HepG2 (cell line): ENCODE results near the gene C1orf116. TPM values are rescaled to one million over a fixed set of nuclear protein-coding genes. Genes with fewer than 3 reads are reported as not detected.

Source experiments
- ATAC-seq: fragments of 200-7000 bp; cut with Tn5 transposase; 3 replicates; pipeline ENCODE4 v1.9.1; 2020; ENCODE audit warnings: mild to moderate bottlenecking, moderate library complexity
- BruUV-seq: library from RNA; stranded (reverse); fragments of 400-500 nt; replicated peaks from 2 replicates; lab custom pipeline; 2021; lab: Mats Ljungman, UMichigan
- CTCF ChIA-PET: fragments of 300-600 bp; formaldehyde crosslinking; extraction: SDS; loops from one replicate; lab custom pipeline; 2021; ENCODE audit warnings: low total read pairs, inconsistent platforms, low intra/inter-chr PET ratio; lab: Yijun Ruan, JAX
- POLR2A ChIA-PET: fragments of 350-600 bp; sonication (Branson Sonifier 250); formaldehyde crosslinking; loops from one replicate; lab custom pipeline; 2020; ENCODE audit warnings: antibody characterized with exemption, inconsistent platforms; lab: Yijun Ruan, JAX
- DNase-seq: peaks from one replicate; pipeline ENCODE4 v3.0.0-alpha.2; 2015; ENCODE audit warnings: low spot score
- FAIRE-seq: peaks from 3 replicates; lab custom pipeline; 2011; peaks lifted over from hg19 to GRCh38; lab: Jason Lieb, UNC
- H2AFZ ChIP-seq: one replicate; pipeline ENCODE4 v1.6.1; 2011; ENCODE audit warnings: low read length, inconsistent platforms
- H3K27ac ChIP-seq: fragments of 300-600 bp; 3 replicates; pipeline ENCODE4 v1.8.0; 2011; ENCODE audit warnings: mixed run types, mild to moderate bottlenecking, mixed read lengths, low read length, inconsistent platforms; ENCODE audit not compliant: insufficient read depth; ENCODE audit errors: extremely low read length
- H3K27me3 ChIP-seq, 2 experiments: fragments of 200-600 bp in 1 of 2; 2 replicates in 1 of 2; 3 replicates in 1 of 2; pipeline versions ENCODE4 v1.6.0 to v1.8.0; 2011; ENCODE audit warnings: low read length in 2 of 2, mild to moderate bottlenecking in 2 of 2, moderate library complexity in 2 of 2, inconsistent platforms in 1 of 2; ENCODE audit not compliant: insufficient read depth in 2 of 2, control insufficient read depth in 1 of 2
- H3K36me3 ChIP-seq, 2 experiments: fragments of 200-600 bp in 1 of 2; replicated peaks in 1 of 2; 2 replicates in 1 of 2; 3 replicates in 1 of 2; pipeline versions ENCODE4 v1.5.1 to v1.8.0; 2011; ENCODE audit warnings: low read length in 2 of 2, inconsistent platforms in 1 of 2; ENCODE audit not compliant: insufficient read depth in 2 of 2, control insufficient read depth in 1 of 2
- H3K4me1 ChIP-seq: 2 replicates; pipeline ENCODE4 v1.5.1; 2012; ENCODE audit warnings: low read length, inconsistent platforms; ENCODE audit not compliant: insufficient read depth
- H3K4me2 ChIP-seq: 2 replicates; pipeline ENCODE4 v1.6.0; 2011; ENCODE audit warnings: low read depth, low read length, inconsistent platforms
- H3K4me3 ChIP-seq, 3 experiments: fragments of 200-600 bp in 1 of 3; sonication (generic), shearing (Covaris generic) in 1 of 3; replicated peaks in 1 of 3; 2 replicates each; pipeline ENCODE4 v1.5.1; 2011 to 2016; ENCODE audit warnings: low read length in 3 of 3, inconsistent platforms in 2 of 3, low read depth in 2 of 3, mild to moderate bottlenecking in 2 of 3, control low read depth in 1 of 3, mixed read lengths in 1 of 3; ENCODE audit not compliant: insufficient read depth in 1 of 3
- H3K79me2 ChIP-seq: one replicate; pipeline ENCODE4 v1.6.1; 2011; ENCODE audit warnings: low read length, inconsistent platforms; ENCODE audit not compliant: insufficient read depth
- H3K9ac ChIP-seq: 2 replicates; pipeline ENCODE4 v1.6.0; 2011; ENCODE audit warnings: mild to moderate bottlenecking, low read depth, low read length, inconsistent platforms; ENCODE audit not compliant: insufficient read depth
- H3K9me3 ChIP-seq: 2 replicates; pipeline ENCODE4 v1.5.1; 2012; ENCODE audit warnings: mild to moderate bottlenecking, low read length
- H4K20me1 ChIP-seq: 2 replicates; pipeline ENCODE4 v1.6.0; 2011; ENCODE audit warnings: inconsistent platforms, mild to moderate bottlenecking, low read length, moderate library complexity; ENCODE audit not compliant: insufficient read depth
- CCAR2 ChIP-seq: fragments of 200-400 bp; formaldehyde crosslinking; optimal IDR thresholded peaks from 2 replicates; pipeline ENCODE3; 2018; ENCODE audit warnings: low read depth, mild to moderate bottlenecking, low read length, moderate library complexity
- CEBPB ChIP-seq: IDR thresholded peaks from 2 replicates; pipeline ENCODE4 v1.6.1; 2011; ENCODE audit warnings: low read depth, low read length, improper control_type of control experiment, borderline replicate concordance
- HNRNPH1 ChIP-seq: fragments of 200-400 bp; formaldehyde crosslinking; optimal IDR thresholded peaks from 2 replicates; pipeline ENCODE3; 2017; ENCODE audit warnings: mild to moderate bottlenecking, low read depth, low read length
- KLF6 ChIP-seq: IDR thresholded peaks from 2 replicates; pipeline ENCODE4 v1.8.0; 2016; ENCODE audit warnings: missing biosample characterization, missing genetic modification reagents
- RAD51 ChIP-seq: fragments of 450-650 bp; IDR thresholded peaks from 2 replicates; pipeline ENCODE4 v1.6.1; 2016; ENCODE audit warnings: borderline replicate concordance
- U2AF2 ChIP-seq: fragments of 200-400 bp; formaldehyde crosslinking; IDR thresholded peaks from 2 replicates; pipeline ENCODE4 v1.6.1; 2017; ENCODE audit warnings: low read depth, mild to moderate bottlenecking, low read length
- ZZZ3 ChIP-seq: sonication (generic); formaldehyde crosslinking; IDR thresholded peaks from 2 replicates; pipeline ENCODE4 v1.4.0; 2020; ENCODE audit warnings: missing genetic modification reagents, mild to moderate bottlenecking, borderline replicate concordance
- WGBS: methylation state at CpG from one replicate; pipeline ENCODE4 v1.1.6; 2017; ENCODE audit warnings: low lambda C conversion rate; 5-methylcytosine and 5-hydroxymethylcytosine counted together
- in situ Hi-C: cut with HindIII; loops from 2 replicates; pipeline ENCODE4 v1.10.0; 2017; ENCODE audit warnings: low pct_unique_long_range_greater_than_20kb; ENCODE audit not compliant: extremely low pct_ligation_motif_present
- intact Hi-C: fragments of 100-400 bp; cut with micrococcal nuclease; formaldehyde crosslinking; loops from one replicate; pipeline ENCODE4 v1.10.0; 2022; ENCODE audit not compliant: unreplicated experiment
- polyA plus RNA-seq, 8 experiments: library from polyadenylated mRNA; depleted of rRNA in 3 of 8; stranded (reverse) in 7 of 8; unstranded in 1 of 8; fragments of >200 nt; fragmentation: Illumina TruSeq in 4 of 8; extraction: Trizol in 4 of 8; gene quantifications; 2 replicates each; pipeline versions ENCODE4 v1.2.1 to v1.2.3, GENCODE V29; 2011 to 2016; ENCODE audit warnings: low read depth in 4 of 8, missing spikeins in 1 of 8, mixed read lengths in 1 of 8; ENCODE audit not compliant: insufficient read depth in 1 of 8
- total RNA-seq, 5 experiments: library from RNA; depleted of rRNA; stranded (reverse); fragments of >200 nt; fragmentation: Illumina TruSeq; extraction: Trizol; gene quantifications; 2 replicates each; pipeline ENCODE4 v1.2.3, GENCODE V29; 2016; ENCODE audit warnings: low read depth in 1 of 5
- TF ChIP-seq, protein P1 (sequence below): sonication (generic); formaldehyde crosslinking; IDR thresholded peaks from 2 replicates; pipeline ENCODE4 v1.5.0; 2020; ENCODE audit warnings: missing genetic modification reagents
- TF ChIP-seq, protein P2 (sequence below): sonication (generic); formaldehyde crosslinking; IDR thresholded peaks from 2 replicates; pipeline ENCODE4; 2020; ENCODE audit warnings: missing genetic modification reagents, mild to moderate bottlenecking, borderline replicate concordance
- TF ChIP-seq, protein P3 (sequence below): sonication (generic); formaldehyde crosslinking; IDR thresholded peaks from one replicate; pipeline ENCODE4 v1.5.1; 2020; ENCODE audit warnings: mild to moderate bottlenecking, missing genetic modification reagents; ENCODE audit errors: not compliant biosample characterization

C1orf116 gene
- total and polyA plus RNA-seq, 2 of the 13 experiments (the other 11 are each of a cell fraction or from before 2014, with no cell fraction given): 0.51 to 0.95 TPM

DNA sequence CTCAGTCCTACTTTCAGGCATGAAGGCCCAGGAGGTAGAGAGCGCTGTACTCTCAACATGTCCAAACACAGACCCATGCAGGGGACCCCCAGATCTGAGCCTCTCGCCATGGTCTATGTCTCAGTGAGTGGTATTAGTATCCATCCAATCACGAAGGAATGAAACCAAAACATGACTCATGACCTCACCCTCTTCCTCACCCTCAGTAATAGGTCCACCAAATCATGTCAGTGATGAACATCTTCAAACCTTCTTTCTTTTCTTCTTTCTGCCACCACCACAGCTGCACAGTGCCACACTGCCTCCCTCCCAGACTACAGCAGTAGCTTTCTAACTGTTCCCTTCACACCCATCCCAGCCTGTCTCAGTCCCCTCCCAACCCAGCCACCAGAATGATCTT, 16.8 kb downstream of the C1orf116 start:
- no peak for FAIRE-seq
- Histone ChIP-seq H3K79me2 (no peaks in the 10 kb centered on the region), H3K4me2 (no peak overlapping the region), H3K9ac (no peak overlapping the region), H3K27me3 (no peaks in the 10 kb centered on the region), H2AFZ (no peak overlapping the region), H3K4me3 (no peak overlapping the region), H3K36me3 (no peaks in the 10 kb centered on the region), H4K20me1 (no peaks in the 10 kb centered on the region), H3K9me3 (no peaks in the 10 kb centered on the region), H3K4me1 (peaks cover 25% of the 10 kb centered on the region), H3K27ac (no peak overlapping the region)
- in situ Hi-C loops (no loop called here), intact Hi-C loops (no loop called here)
- no peak for DNase-seq
- no peak for ATAC-seq
- no TSS peak for BruUV-seq
- CTCF ChIA-PET: no interaction called here
- POLR2A ChIA-PET: no interaction called here
- WGBS: 83% methylated on average over 1 of the region's 3 CpGs
- TF ChIP-seq ZZZ3 (CRISPR knock-in tag) (no peak), CCAR2 (no peak), U2AF2 (no peak), HNRNPH1 (no peak), KLF6 (no peak), CEBPB (no peak), RAD51 (no peak)
- TF ChIP-seq, protein P1, sequence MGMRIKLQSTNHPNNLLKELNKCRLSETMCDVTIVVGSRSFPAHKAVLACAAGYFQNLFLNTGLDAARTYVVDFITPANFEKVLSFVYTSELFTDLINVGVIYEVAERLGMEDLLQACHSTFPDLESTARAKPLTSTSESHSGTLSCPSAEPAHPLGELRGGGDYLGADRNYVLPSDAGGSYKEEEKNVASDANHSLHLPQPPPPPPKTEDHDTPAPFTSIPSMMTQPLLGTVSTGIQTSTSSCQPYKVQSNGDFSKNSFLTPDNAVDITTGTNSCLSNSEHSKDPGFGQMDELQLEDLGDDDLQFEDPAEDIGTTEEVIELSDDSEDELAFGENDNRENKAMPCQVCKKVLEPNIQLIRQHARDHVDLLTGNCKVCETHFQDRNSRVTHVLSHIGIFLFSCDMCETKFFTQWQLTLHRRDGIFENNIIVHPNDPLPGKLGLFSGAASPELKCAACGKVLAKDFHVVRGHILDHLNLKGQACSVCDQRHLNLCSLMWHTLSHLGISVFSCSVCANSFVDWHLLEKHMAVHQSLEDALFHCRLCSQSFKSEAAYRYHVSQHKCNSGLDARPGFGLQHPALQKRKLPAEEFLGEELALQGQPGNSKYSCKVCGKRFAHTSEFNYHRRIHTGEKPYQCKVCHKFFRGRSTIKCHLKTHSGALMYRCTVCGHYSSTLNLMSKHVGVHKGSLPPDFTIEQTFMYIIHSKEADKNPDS (CRISPR knock-in tag): no peak
- TF ChIP-seq, protein P2, sequence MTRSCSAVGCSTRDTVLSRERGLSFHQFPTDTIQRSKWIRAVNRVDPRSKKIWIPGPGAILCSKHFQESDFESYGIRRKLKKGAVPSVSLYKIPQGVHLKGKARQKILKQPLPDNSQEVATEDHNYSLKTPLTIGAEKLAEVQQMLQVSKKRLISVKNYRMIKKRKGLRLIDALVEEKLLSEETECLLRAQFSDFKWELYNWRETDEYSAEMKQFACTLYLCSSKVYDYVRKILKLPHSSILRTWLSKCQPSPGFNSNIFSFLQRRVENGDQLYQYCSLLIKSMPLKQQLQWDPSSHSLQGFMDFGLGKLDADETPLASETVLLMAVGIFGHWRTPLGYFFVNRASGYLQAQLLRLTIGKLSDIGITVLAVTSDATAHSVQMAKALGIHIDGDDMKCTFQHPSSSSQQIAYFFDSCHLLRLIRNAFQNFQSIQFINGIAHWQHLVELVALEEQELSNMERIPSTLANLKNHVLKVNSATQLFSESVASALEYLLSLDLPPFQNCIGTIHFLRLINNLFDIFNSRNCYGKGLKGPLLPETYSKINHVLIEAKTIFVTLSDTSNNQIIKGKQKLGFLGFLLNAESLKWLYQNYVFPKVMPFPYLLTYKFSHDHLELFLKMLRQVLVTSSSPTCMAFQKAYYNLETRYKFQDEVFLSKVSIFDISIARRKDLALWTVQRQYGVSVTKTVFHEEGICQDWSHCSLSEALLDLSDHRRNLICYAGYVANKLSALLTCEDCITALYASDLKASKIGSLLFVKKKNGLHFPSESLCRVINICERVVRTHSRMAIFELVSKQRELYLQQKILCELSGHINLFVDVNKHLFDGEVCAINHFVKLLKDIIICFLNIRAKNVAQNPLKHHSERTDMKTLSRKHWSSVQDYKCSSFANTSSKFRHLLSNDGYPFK: no peak
- TF ChIP-seq, protein P3, sequence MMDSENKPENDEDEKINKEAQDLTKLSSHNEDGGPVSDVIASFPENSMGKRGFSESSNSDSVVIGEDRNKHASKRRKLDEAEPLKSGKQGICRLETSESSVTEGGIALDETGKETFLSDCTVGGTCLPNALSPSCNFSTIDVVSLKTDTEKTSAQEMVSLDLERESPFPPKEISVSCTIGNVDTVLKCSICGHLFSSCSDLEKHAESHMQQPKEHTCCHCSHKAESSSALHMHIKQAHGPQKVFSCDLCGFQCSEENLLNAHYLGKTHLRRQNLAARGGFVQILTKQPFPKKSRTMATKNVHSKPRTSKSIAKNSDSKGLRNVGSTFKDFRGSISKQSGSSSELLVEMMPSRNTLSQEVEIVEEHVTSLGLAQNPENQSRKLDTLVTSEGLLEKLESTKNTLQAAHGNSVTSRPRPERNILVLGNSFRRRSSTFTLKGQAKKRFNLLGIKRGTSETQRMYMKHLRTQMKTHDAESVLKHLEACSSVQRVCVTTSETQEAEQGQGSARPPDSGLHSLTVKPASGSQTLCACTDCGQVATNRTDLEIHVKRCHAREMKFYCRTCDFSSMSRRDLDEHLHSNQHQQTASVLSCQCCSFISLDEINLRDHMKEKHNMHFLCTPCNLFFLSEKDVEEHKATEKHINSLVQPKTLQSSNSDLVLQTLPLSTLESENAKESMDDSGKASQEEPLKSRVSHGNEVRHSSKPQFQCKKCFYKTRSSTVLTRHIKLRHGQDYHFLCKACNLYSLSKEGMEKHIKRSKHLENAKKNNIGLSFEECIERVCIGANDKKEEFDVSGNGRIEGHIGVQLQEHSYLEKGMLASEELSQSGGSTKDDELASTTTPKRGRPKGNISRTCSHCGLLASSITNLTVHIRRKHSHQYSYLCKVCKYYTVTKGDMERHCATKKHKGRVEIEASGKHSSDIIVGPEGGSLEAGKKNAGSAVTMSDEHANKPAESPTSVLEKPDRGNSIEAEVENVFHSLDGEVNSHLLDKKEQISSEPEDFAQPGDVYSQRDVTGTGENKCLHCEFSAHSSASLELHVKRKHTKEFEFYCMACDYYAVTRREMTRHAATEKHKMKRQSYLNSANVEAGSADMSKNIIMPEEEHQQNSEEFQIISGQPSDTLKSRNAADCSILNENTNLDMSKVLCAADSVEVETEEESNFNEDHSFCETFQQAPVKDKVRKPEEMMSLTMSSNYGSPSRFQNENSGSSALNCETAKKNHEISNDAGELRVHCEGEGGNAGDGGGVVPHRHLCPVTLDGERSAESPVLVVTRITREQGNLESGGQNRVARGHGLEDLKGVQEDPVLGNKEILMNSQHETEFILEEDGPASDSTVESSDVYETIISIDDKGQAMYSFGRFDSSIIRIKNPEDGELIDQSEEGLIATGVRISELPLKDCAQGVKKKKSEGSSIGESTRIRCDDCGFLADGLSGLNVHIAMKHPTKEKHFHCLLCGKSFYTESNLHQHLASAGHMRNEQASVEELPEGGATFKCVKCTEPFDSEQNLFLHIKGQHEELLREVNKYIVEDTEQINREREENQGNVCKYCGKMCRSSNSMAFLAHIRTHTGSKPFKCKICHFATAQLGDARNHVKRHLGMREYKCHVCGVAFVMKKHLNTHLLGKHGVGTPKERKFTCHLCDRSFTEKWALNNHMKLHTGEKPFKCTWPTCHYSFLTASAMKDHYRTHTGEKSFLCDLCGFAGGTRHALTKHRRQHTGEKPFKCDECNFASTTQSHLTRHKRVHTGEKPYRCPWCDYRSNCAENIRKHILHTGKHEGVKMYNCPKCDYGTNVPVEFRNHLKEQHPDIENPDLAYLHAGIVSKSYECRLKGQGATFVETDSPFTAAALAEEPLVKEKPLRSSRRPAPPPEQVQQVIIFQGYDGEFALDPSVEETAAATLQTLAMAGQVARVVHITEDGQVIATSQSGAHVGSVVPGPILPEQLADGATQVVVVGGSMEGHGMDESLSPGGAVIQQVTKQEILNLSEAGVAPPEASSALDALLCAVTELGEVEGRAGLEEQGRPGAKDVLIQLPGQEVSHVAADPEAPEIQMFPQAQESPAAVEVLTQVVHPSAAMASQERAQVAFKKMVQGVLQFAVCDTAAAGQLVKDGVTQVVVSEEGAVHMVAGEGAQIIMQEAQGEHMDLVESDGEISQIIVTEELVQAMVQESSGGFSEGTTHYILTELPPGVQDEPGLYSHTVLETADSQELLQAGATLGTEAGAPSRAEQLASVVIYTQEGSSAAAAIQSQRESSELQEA (CRISPR knock-in tag): no peak
